Esophagus squamous epithelium (tissue), 4 donors: ENCODE measurements around the gene CCL18.
"Not testable (repeated sequence)": the region's sequence is repeated elsewhere in the genome, so short reads cannot be mapped to it uniquely, and the experiment has no call there.

Experiments used
- CTCF ChIP-seq, 6 experiments: fragments of 450-650 bp in 4 of 6; fragments of 200-600 bp in 2 of 6; sonication (generic) in 2 of 6; IDR thresholded peaks; one replicate each; pipeline ENCODE4 v1.5.1; 2016 to 2019; ENCODE audit warnings: antibody characterized with exemption in 6 of 6, mild to moderate bottlenecking in 4 of 6, moderate library complexity in 4 of 6
- POLR2A ChIP-seq, 4 donors: fragments of 450-650 bp; IDR thresholded peaks; one replicate each; pipeline ENCODE4 v1.6.1; 2017; ENCODE audit warnings: antibody characterized with exemption in 4 of 4, mild to moderate bottlenecking in 4 of 4, moderate library complexity in 3 of 4

GRCh38 chr17:36115649-36115977 lies 51.5 kb downstream of the CCL18 start:
- TF ChIP-seq POLR2A, CTCF (IDR thresholded peaks at IDR 0.05): not testable (repeated sequence)
